HEK293 (cell line): ENCODE data around the gene TEKTIP1.

ENCODE experiments used
- BCL11A ChIP-seq: fragments of 450-650 bp; formaldehyde crosslinking; IDR thresholded peaks from 2 replicates; pipeline ENCODE4 v1.5.1; 2016; ENCODE audit warnings: low read depth, missing biosample characterization, missing genetic modification characterization
- BCL11B ChIP-seq: fragments of 450-650 bp; formaldehyde crosslinking; IDR thresholded peaks from 2 replicates; pipeline ENCODE4 v1.5.1; 2016; ENCODE audit warnings: low read depth, missing biosample characterization, missing genetic modification characterization
- GFI1B ChIP-seq: fragments of 450-650 bp; formaldehyde crosslinking; IDR thresholded peaks from 2 replicates; pipeline ENCODE4 v1.5.1; 2016; ENCODE audit warnings: missing biosample characterization, missing genetic modification characterization
- GLI2 ChIP-seq: fragments of 450-650 bp; formaldehyde crosslinking; IDR thresholded peaks from 2 replicates; pipeline ENCODE4; 2017; ENCODE audit warnings: missing biosample characterization, missing genetic modification characterization, low read depth, borderline replicate concordance
- KLF16 ChIP-seq: fragments of 450-650 bp; formaldehyde crosslinking; IDR thresholded peaks from 2 replicates; pipeline ENCODE4 v1.5.1; 2017; ENCODE audit warnings: missing biosample characterization, missing genetic modification characterization
- KLF9 ChIP-seq: fragments of 450-650 bp; formaldehyde crosslinking; IDR thresholded peaks from 2 replicates; pipeline ENCODE4 v1.5.1; 2016; ENCODE audit warnings: missing biosample characterization, missing genetic modification characterization, low read depth
- SALL2 ChIP-seq: fragments of 450-650 bp; formaldehyde crosslinking; IDR thresholded peaks from 2 replicates; pipeline ENCODE4 v1.5.0; 2017; ENCODE audit warnings: missing biosample characterization, mild to moderate bottlenecking, missing genetic modification characterization, borderline replicate concordance
- TRIM28 ChIP-seq: IDR thresholded peaks from 2 replicates; pipeline ENCODE4 v1.6.1; 2011; ENCODE audit warnings: low read length, control low read depth, borderline replicate concordance
- ZFP69B ChIP-seq: fragments of 450-650 bp; formaldehyde crosslinking; IDR thresholded peaks from 2 replicates; pipeline ENCODE4 v1.5.1; 2016; ENCODE audit warnings: missing biosample characterization, missing genetic modification characterization
- ZNF114 ChIP-seq: fragments of 450-650 bp; formaldehyde crosslinking; IDR thresholded peaks from 2 replicates; pipeline ENCODE4 v1.5.0; 2017; ENCODE audit warnings: missing biosample characterization, missing genetic modification characterization
- ZNF121 ChIP-seq: fragments of 450-650 bp; formaldehyde crosslinking; IDR thresholded peaks from 2 replicates; pipeline ENCODE4 v1.5.1; 2016; ENCODE audit warnings: missing biosample characterization, missing genetic modification characterization
- ZNF140 ChIP-seq: fragments of 450-650 bp; formaldehyde crosslinking; IDR thresholded peaks from 2 replicates; pipeline ENCODE4 v1.5.1; 2016; ENCODE audit warnings: missing biosample characterization, missing genetic modification characterization
- ZNF146 ChIP-seq: fragments of 450-650 bp; formaldehyde crosslinking; IDR thresholded peaks from 2 replicates; pipeline ENCODE4 v1.5.1; 2016; ENCODE audit warnings: missing biosample characterization, missing genetic modification characterization
- ZNF157 ChIP-seq: fragments of 450-650 bp; formaldehyde crosslinking; IDR thresholded peaks from 2 replicates; pipeline ENCODE4 v1.5.1; 2016; ENCODE audit warnings: missing biosample characterization, missing genetic modification characterization
- ZNF311 ChIP-seq: fragments of 450-650 bp; formaldehyde crosslinking; IDR thresholded peaks from 2 replicates; pipeline ENCODE4 v1.5.1; 2017; ENCODE audit warnings: missing biosample characterization, missing genetic modification characterization, borderline replicate concordance
- ZNF335 ChIP-seq: fragments of 450-650 bp; formaldehyde crosslinking; conservative IDR thresholded peaks from 2 replicates; pipeline ENCODE4 v1.5.1; 2016; ENCODE audit warnings: missing biosample characterization, missing genetic modification characterization
- ZNF394 ChIP-seq: fragments of 450-650 bp; formaldehyde crosslinking; IDR thresholded peaks from 2 replicates; pipeline ENCODE4 v1.5.1; 2016; ENCODE audit warnings: missing biosample characterization, missing genetic modification characterization, mild to moderate bottlenecking, moderate library complexity, borderline replicate concordance
- ZNF426 ChIP-seq: fragments of 450-650 bp; formaldehyde crosslinking; IDR thresholded peaks from 2 replicates; pipeline ENCODE4 v1.5.1; 2017; ENCODE audit warnings: missing biosample characterization, missing genetic modification characterization, mild to moderate bottlenecking, inconsistent platforms, moderate library complexity
- ZNF513 ChIP-seq: fragments of 450-650 bp; IDR thresholded peaks from 2 replicates; pipeline ENCODE4 v1.5.1; 2018; ENCODE audit warnings: missing biosample characterization, missing genetic modification characterization
- ZNF521 ChIP-seq: fragments of 450-650 bp; formaldehyde crosslinking; IDR thresholded peaks from 2 replicates; pipeline ENCODE4 v1.5.1; 2017; ENCODE audit warnings: missing biosample characterization, mild to moderate bottlenecking, missing genetic modification characterization
- ZNF621 ChIP-seq: fragments of 450-650 bp; formaldehyde crosslinking; IDR thresholded peaks from 2 replicates; pipeline ENCODE4 v1.5.1; 2017; ENCODE audit warnings: missing biosample characterization, missing genetic modification characterization
- ZNF623 ChIP-seq: fragments of 450-650 bp; formaldehyde crosslinking; IDR thresholded peaks from 2 replicates; pipeline ENCODE4 v1.5.1; 2016; ENCODE audit warnings: missing biosample characterization, missing genetic modification characterization
- ZNF626 ChIP-seq: fragments of 450-650 bp; sonication (Bioruptor Pico); formaldehyde crosslinking; IDR thresholded peaks from 2 replicates; pipeline ENCODE4 v1.5.1; 2018; ENCODE audit warnings: missing biosample characterization, missing genetic modification characterization, inconsistent platforms
- TF ChIP-seq, protein P1 (sequence below): fragments of 450-650 bp; formaldehyde crosslinking; IDR thresholded peaks from 2 replicates; pipeline ENCODE4 v1.5.1; 2016; ENCODE audit warnings: missing biosample characterization, missing genetic modification characterization
- TF ChIP-seq, protein P2 (sequence below): fragments of 450-650 bp; formaldehyde crosslinking; IDR thresholded peaks from 2 replicates; pipeline ENCODE4; 2016; ENCODE audit warnings: missing biosample characterization, missing genetic modification characterization
- TF ChIP-seq, protein P3 (sequence below): fragments of 450-650 bp; formaldehyde crosslinking; IDR thresholded peaks from 2 replicates; pipeline ENCODE4 v1.5.1; 2016; ENCODE audit warnings: missing biosample characterization, missing genetic modification characterization

The TEKTIP1 gene

DNA sequence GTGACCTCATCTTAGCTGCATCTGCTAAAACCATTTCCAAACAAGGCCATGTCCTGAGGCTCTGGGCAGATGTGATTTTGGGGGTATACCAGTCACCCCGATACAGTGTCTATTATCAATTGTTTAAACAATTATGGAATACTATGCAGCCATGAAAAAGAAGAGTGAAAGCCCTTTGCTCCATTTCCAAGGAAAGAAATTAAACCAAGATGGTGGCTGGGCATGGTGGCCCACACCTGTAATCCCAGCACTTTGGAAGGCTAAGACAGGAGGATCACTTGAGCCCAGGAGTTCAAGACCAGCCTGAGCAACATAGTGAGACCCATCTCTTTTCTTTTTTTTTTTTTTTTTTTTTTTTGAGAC, 763 bp downstream of the TEKTIP1 start (continued):
- no peak for TF ChIP-seq BCL11A (tag by site-specific recombination)
- TF ChIP-seq TRIM28, result no peak
- TF ChIP-seq ZFP69B (tag by site-specific recombination), result no peak
- no peak for TF ChIP-seq ZNF140 (tag by site-specific recombination)
- TF ChIP-seq ZNF623 (tag by site-specific recombination), result peak; percentile 27; the same call in 1 of the 2 replicates
- no peak for TF ChIP-seq ZNF335 (tag by site-specific recombination)
- TF ChIP-seq BCL11B (tag by site-specific recombination), result no peak
- no peak for TF ChIP-seq ZNF626 (tag by site-specific recombination)
- no peak for TF ChIP-seq ZNF394
- no peak for TF ChIP-seq ZNF521 (tag by site-specific recombination)
- no peak for TF ChIP-seq ZNF621 (tag by site-specific recombination)
- TF ChIP-seq, protein P1, sequence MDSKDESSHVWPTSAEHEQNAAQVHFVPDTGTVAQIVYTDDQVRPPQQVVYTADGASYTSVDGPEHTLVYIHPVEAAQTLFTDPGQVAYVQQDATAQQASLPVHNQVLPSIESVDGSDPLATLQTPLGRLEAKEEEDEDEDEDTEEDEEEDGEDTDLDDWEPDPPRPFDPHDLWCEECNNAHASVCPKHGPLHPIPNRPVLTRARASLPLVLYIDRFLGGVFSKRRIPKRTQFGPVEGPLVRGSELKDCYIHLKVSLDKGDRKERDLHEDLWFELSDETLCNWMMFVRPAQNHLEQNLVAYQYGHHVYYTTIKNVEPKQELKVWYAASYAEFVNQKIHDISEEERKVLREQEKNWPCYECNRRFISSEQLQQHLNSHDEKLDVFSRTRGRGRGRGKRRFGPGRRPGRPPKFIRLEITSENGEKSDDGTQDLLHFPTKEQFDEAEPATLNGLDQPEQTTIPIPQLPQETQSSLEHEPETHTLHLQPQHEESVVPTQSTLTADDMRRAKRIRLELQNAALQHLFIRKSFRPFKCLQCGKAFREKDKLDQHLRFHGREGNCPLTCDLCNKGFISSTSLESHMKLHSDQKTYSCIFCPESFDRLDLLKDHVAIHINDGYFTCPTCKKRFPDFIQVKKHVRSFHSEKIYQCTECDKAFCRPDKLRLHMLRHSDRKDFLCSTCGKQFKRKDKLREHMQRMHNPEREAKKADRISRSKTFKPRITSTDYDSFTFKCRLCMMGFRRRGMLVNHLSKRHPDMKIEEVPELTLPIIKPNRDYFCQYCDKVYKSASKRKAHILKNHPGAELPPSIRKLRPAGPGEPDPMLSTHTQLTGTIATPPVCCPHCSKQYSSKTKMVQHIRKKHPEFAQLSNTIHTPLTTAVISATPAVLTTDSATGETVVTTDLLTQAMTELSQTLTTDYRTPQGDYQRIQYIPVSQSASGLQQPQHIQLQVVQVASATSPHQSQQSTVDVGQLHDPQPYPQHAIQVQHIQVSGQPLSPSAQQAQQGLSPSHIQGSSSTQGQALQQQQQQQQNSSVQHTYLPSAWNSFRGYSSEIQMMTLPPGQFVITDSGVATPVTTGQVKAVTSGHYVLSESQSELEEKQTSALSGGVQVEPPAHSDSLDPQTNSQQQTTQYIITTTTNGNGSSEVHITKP (tag by site-specific recombination), result no peak
- no peak for TF ChIP-seq KLF16 (tag by site-specific recombination)
- 0 out of 2 replicates have a peak, but pooled peaks have one; percentile 11 for TF ChIP-seq ZNF513 (tag by site-specific recombination)
- TF ChIP-seq, protein P2, sequence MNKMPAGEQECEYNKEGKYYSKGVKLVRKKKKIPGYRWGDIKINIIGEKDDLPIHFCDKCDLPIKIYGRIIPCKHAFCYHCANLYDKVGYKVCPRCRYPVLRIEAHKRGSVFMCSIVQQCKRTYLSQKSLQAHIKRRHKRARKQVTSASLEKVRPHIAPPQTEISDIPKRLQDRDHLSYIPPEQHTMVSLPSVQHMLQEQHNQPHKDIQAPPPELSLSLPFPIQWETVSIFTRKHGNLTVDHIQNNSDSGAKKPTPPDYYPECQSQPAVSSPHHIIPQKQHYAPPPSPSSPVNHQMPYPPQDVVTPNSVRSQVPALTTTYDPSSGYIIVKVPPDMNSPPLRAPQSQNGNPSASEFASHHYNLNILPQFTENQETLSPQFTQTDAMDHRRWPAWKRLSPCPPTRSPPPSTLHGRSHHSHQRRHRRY (tag by site-specific recombination), result no peak
- no peak for TF ChIP-seq ZNF157 (tag by site-specific recombination)
- TF ChIP-seq ZNF121 (tag by site-specific recombination), result peak; percentile 83
- TF ChIP-seq SALL2 (tag by site-specific recombination), result no peak
- no peak for TF ChIP-seq ZNF426 (tag by site-specific recombination)
- peak; percentile 100 for TF ChIP-seq ZNF146 (tag by site-specific recombination)
- no peak for TF ChIP-seq ZNF311 (tag by site-specific recombination)
- no peak for TF ChIP-seq KLF9 (tag by site-specific recombination)
- TF ChIP-seq GLI2, result no peak
- TF ChIP-seq GFI1B (tag by site-specific recombination), result no peak
- TF ChIP-seq ZNF114 (tag by site-specific recombination), result no peak
- TF ChIP-seq, protein P3, sequence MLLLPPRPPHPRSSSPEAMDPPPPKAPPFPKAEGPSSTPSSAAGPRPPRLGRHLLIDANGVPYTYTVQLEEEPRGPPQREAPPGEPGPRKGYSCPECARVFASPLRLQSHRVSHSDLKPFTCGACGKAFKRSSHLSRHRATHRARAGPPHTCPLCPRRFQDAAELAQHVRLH (tag by site-specific recombination), result peak; percentile 68; the same call in 1 of the 2 replicates
